Central memory CD4-positive, alpha-beta T cell (primary cell): ENCODE data around the gene SDK2.

Experiments used
- DNase-seq: peaks from one replicate; pipeline ENCODE4 v3.0.0; 2022

SDK2 gene

GRCh38 chr17:73551144-73551543 is 93.1 kb downstream of the SDK2 start:
- no peak for DNase-seq

- no peak for DNase-seq
Measured at GRCh38 chr17:73550556-73550955, 93.7 kb downstream of the SDK2 start.

GRCh38 chr17:73549841-73550430 is 94.3 kb downstream of the SDK2 start:
- no peak for DNase-seq

GRCh38 chr17:73548620-73549311 is 95.5 kb downstream of the SDK2 start:
- DNase-seq, result no peak

- DNase-seq, result no peak
Measured at GRCh38 chr17:73547790-73548189, 96.5 kb downstream of the SDK2 start.

- no peak for DNase-seq
Measured at GRCh38 chr17:73546770-73547536, 97.3 kb downstream of the SDK2 start.

- no peak for DNase-seq
Measured at GRCh38 chr17:73546114-73546513, 98.1 kb downstream of the SDK2 start.

- no peak for DNase-seq
Measured at GRCh38 chr17:73545109-73546032, 98.9 kb downstream of the SDK2 start.

GRCh38 chr17:73544333-73544732 is 99.9 kb downstream of the SDK2 start:
- DNase-seq, result no peak

GRCh38 chr17:73542323-73542722 is 101.9 kb downstream of the SDK2 start:
- DNase-seq, result no peak

GRCh38 chr17:73541561-73541981 is 102.7 kb downstream of the SDK2 start:
- DNase-seq, result no peak

GRCh38 chr17:73541111-73541510 is 103.1 kb downstream of the SDK2 start:
- DNase-seq, result no peak

GRCh38 chr17:73539166-73539565 is 105.1 kb downstream of the SDK2 start:
- DNase-seq, result no peak

GRCh38 chr17:73538445-73538844 is 105.8 kb downstream of the SDK2 start:
- no peak for DNase-seq

- DNase-seq, result no peak
Measured at GRCh38 chr17:73536700-73537605, 107.3 kb downstream of the SDK2 start.

GRCh38 chr17:73535746-73536145 is 108.5 kb downstream of the SDK2 start:
- no peak for DNase-seq

- no peak for DNase-seq
Measured at GRCh38 chr17:73534209-73534909, 109.9 kb downstream of the SDK2 start.

GRCh38 chr17:73533781-73534180 is 110.5 kb downstream of the SDK2 start:
- DNase-seq, result no peak

GRCh38 chr17:73533127-73533526 is 111.1 kb downstream of the SDK2 start:
- no peak for DNase-seq

GRCh38 chr17:73532421-73532901 is 111.8 kb downstream of the SDK2 start:
- DNase-seq, result no peak

GRCh38 chr17:73531158-73531557 is 113.1 kb downstream of the SDK2 start:
- DNase-seq, result no peak
